K562 (cell line): Measurements from ENCODE around the gene TRMT2A. TPM values are rescaled to one million over a fixed set of nuclear protein-coding genes. Genes with fewer than 3 reads are reported as not detected.

Experiments
- ATAC-seq: fragments of 200-7000 bp; cut with Tn5 transposase; 3 replicates; pipeline ENCODE4 v1.9.1; 2020; ENCODE audit warnings: moderate library complexity
- BruUV-seq: library from RNA; stranded (reverse); fragments of 400-500 nt; replicated peaks from 2 replicates; lab custom pipeline; 2021; lab: Mats Ljungman, UMichigan
- CTCF ChIA-PET: fragments of 300-600 bp; formaldehyde crosslinking; extraction: SDS; loops from one replicate; lab custom pipeline; 2021; ENCODE audit warnings: low intra/inter-chr PET ratio; lab: Yijun Ruan, JAX
- POLR2A ChIA-PET: fragments of 300-600, 350-650 bp; sonication (Branson Sonifier 250); formaldehyde crosslinking; extraction: SDS; loops from one replicate; lab custom pipeline; 2021; ENCODE audit warnings: antibody characterized with exemption, inconsistent platforms; lab: Yijun Ruan, JAX
- DNase-seq, 4 experiments: peaks; one replicate each; pipeline versions ENCODE4 v3.0.0 to v3.0.0-alpha.2; 2011 to 2018; ENCODE audit warnings: low spot score in 3 of 4, mixed read lengths in 3 of 4; ENCODE audit errors: extremely low read depth in 1 of 4
- FAIRE-seq: peaks from 2 replicates; lab custom pipeline; 2011; peaks lifted over from hg19 to GRCh38; lab: Jason Lieb, UNC
- H2AFZ ChIP-seq: 2 replicates; pipeline ENCODE4 v1.6.0; 2011; ENCODE audit warnings: low read depth, low read length, control low read depth, inconsistent platforms
- H3K27ac ChIP-seq: fragments of 200-600 bp; 3 replicates; pipeline ENCODE4 v1.8.0; 2011; ENCODE audit warnings: low read depth, mild to moderate bottlenecking, control low read depth, inconsistent platforms, low read length, moderate library complexity, mixed read lengths; ENCODE audit errors: extremely low read depth
- H3K27me3 ChIP-seq, 2 experiments: fragments of 300-600 bp in 1 of 2; 2 replicates in 1 of 2; 3 replicates in 1 of 2; pipeline versions ENCODE4 v1.6.0 to v1.8.0; 2011; ENCODE audit warnings: inconsistent platforms in 2 of 2, low read length in 2 of 2, mild to moderate bottlenecking in 1 of 2, mixed read lengths in 1 of 2, moderate library complexity in 1 of 2; ENCODE audit not compliant: control insufficient read depth in 2 of 2, insufficient read depth in 2 of 2
- H3K36me3 ChIP-seq: fragments of 300-600 bp; 3 replicates; pipeline ENCODE4 v1.8.0; 2011; ENCODE audit warnings: mild to moderate bottlenecking, low read length, inconsistent platforms; ENCODE audit not compliant: control insufficient read depth, insufficient read depth
- H3K4me1 ChIP-seq, 2 experiments: fragments of 200-600 bp in 1 of 2; replicated peaks in 1 of 2; 2 replicates in 1 of 2; 3 replicates in 1 of 2; pipeline versions ENCODE4 v1.5.1 to v1.8.0; 2011; ENCODE audit warnings: inconsistent platforms in 2 of 2, low read length in 2 of 2, mild to moderate bottlenecking in 1 of 2, mixed read lengths in 1 of 2, moderate library complexity in 1 of 2; ENCODE audit not compliant: control insufficient read depth in 2 of 2, insufficient read depth in 2 of 2
- H3K4me2 ChIP-seq: 2 replicates; pipeline ENCODE4 v1.6.1; 2011; ENCODE audit warnings: low read length, control low read depth, inconsistent platforms, mixed read lengths; ENCODE audit not compliant: insufficient read depth
- H3K4me3 ChIP-seq: fragments of 200-600 bp; sonication (generic), shearing (Covaris generic); 2 replicates; pipeline ENCODE4 v1.5.1; 2016; ENCODE audit warnings: control low read depth, inconsistent platforms
- H3K79me2 ChIP-seq: fragments of 200-600 bp; 3 replicates; pipeline ENCODE4 v1.8.0; 2011; ENCODE audit warnings: low read length, inconsistent platforms; ENCODE audit not compliant: control insufficient read depth, insufficient read depth
- H3K9ac ChIP-seq, 2 experiments: 2 replicates each; pipeline versions ENCODE4 v1.6.0 to v1.6.1; 2011; ENCODE audit warnings: low read depth in 2 of 2, low read length in 2 of 2, control low read depth in 1 of 2, inconsistent platforms in 1 of 2, mild to moderate bottlenecking in 1 of 2, mixed read lengths in 1 of 2; ENCODE audit not compliant: insufficient read depth in 1 of 2
- H3K9me1 ChIP-seq: one replicate; pipeline ENCODE4 v1.6.0; 2011; ENCODE audit warnings: inconsistent platforms, mild to moderate bottlenecking, low read length, moderate library complexity; ENCODE audit not compliant: control insufficient read depth, insufficient read depth
- H3K9me3 ChIP-seq: replicated peaks from 2 replicates; pipeline ENCODE4 v1.5.1; 2011; ENCODE audit warnings: low read depth, low read length, inconsistent platforms; ENCODE audit not compliant: control insufficient read depth, insufficient read depth
- H4K20me1 ChIP-seq: replicated peaks from 2 replicates; pipeline ENCODE4 v1.6.1; 2011; ENCODE audit warnings: low read length, inconsistent platforms, mixed read lengths; ENCODE audit not compliant: control insufficient read depth, insufficient read depth
- GTF2E2 ChIP-seq: fragments of 200-800 bp; sonication (Bioruptor generic); IDR thresholded peaks from 2 replicates; pipeline ENCODE4 v1.6.1; 2016; ENCODE audit warnings: missing genetic modification characterization, missing compliant biosample characterization
- HEY1 ChIP-seq: fragments of 250-450 bp; sonication (Bioruptor Pico); IDR thresholded peaks from 2 replicates; pipeline ENCODE4 v1.5.0; 2020; ENCODE audit warnings: mild to moderate bottlenecking, moderate library complexity, borderline replicate concordance
- RBFOX2 ChIP-seq: fragments of 200-400 bp; formaldehyde crosslinking; IDR thresholded peaks from 2 replicates; pipeline ENCODE4 v1.6.1; 2017; ENCODE audit warnings: low read depth, mild to moderate bottlenecking, low read length, moderate library complexity
- SRF ChIP-seq, 2 experiments: fragments of 250-450, 450-650 bp in 1 of 2; sonication (Bioruptor Pico) in 1 of 2; sonication (generic) in 1 of 2; formaldehyde crosslinking; IDR thresholded peaks; 2 replicates each; pipeline versions ENCODE4 v1.5.0 to v1.5.1; 2020 to 2022; ENCODE audit warnings: mild to moderate bottlenecking in 1 of 2, missing genetic modification reagents in 1 of 2
- ZFP30 ChIP-seq: fragments of 250-450 bp; sonication (Bioruptor Pico); IDR thresholded peaks from 2 replicates; pipeline ENCODE4 v1.8.0; 2022; ENCODE audit warnings: moderate library complexity, mild to moderate bottlenecking, inconsistent platforms, borderline replicate concordance
- ZNF280A ChIP-seq: fragments of 450-650 bp; IDR thresholded peaks from 2 replicates; pipeline ENCODE4 v1.6.1; 2018; ENCODE audit warnings: mild to moderate bottlenecking, low read depth; ENCODE audit not compliant: partially characterized antibody
- ZNF75A ChIP-seq: fragments of 450-650 bp; formaldehyde crosslinking; IDR thresholded peaks from 2 replicates; pipeline ENCODE4 v1.4.0; 2020; ENCODE audit warnings: mild to moderate bottlenecking
- WGBS: fragments of 100-300 bp; shearing (Covaris generic); methylation state at CpG from one replicate; pipeline ENCODE4 v1.1.6; 2016; ENCODE audit warnings: low coverage, mixed read lengths; ENCODE audit not compliant: insufficient coverage; ENCODE audit errors: missing lambda C conversion rate; 5-methylcytosine and 5-hydroxymethylcytosine counted together
- in situ Hi-C: fragments of 300-500 bp; cut with MboI; formaldehyde crosslinking; loops from 4 replicates; pipeline ENCODE4 v1.15.0; 2018; ENCODE audit warnings: inconsistent platforms, mixed read lengths
- intact Hi-C: fragments of 100-400 bp; cut with micrococcal nuclease; formaldehyde crosslinking; loops from 2 replicates; pipeline ENCODE4 v1.14.2; 2022
- polyA plus RNA-seq, 8 experiments: library from polyadenylated mRNA; depleted of rRNA in 4 of 8; stranded (reverse) in 5 of 8; unstranded in 3 of 8; fragments of >200 nt; fragmentation: Nextera tagmentation in 2 of 8; fragmentation: Illumina TruSeq in 1 of 8; extraction: Ambion mirVana in 2 of 8; extraction: Trizol in 1 of 8; gene quantifications; 2 replicates each; pipeline versions ENCODE4 v1.2.1 to v1.2.3, GENCODE V29; 2011 to 2014; ENCODE audit warnings: inconsistent platforms in 1 of 8, missing spikeins in 1 of 8
- total RNA-seq, 7 experiments: library from RNA; depleted of rRNA in 6 of 7; stranded (reverse); fragments of >200 nt in 6 of 7; fragmentation: Illumina TruSeq in 2 of 7; extraction: Trizol in 2 of 7; gene quantifications; 2 replicates each; pipeline versions ENCODE4 v1.2.1 to v1.2.3, GENCODE V29; 2011 to 2021; ENCODE audit warnings: low replicate concordance in 1 of 7
- TF ChIP-seq, protein P1 (sequence below), 3 experiments: fragments of 200-800 bp in 1 of 3; fragments of 250-450 bp in 1 of 3; fragments of 450-650 bp in 1 of 3; sonication (Bioruptor Pico) in 1 of 3; sonication (Bioruptor generic) in 1 of 3; formaldehyde crosslinking in 1 of 3; IDR thresholded peaks; 2 replicates each; pipeline versions ENCODE4 v1.6.1 to v1.8.0; 2016 to 2022; ENCODE audit warnings: mild to moderate bottlenecking in 2 of 3, missing genetic modification characterization in 2 of 3, missing compliant biosample characterization in 1 of 3, moderate library complexity in 1 of 3
- TF ChIP-seq, protein P2 (sequence below): IDR thresholded peaks from 3 replicates; pipeline ENCODE4 v1.6.1; 2011; ENCODE audit warnings: borderline replicate concordance, mild to moderate bottlenecking, moderate library complexity; ENCODE audit not compliant: insufficient read length; ENCODE audit errors: extremely low read depth
- TF ChIP-seq, protein P3 (sequence below): fragments of 250-450 bp; sonication (Bioruptor Pico); IDR thresholded peaks from 2 replicates; pipeline ENCODE4 v1.9.0; 2021; ENCODE audit warnings: mild to moderate bottlenecking

TRMT2A gene
- total and polyA plus RNA-seq, 9 of the 15 experiments (the other 6 are each of a cell fraction or from before 2014, with no cell fraction given): 1.6 to 265 (median 140) TPM

DNA sequence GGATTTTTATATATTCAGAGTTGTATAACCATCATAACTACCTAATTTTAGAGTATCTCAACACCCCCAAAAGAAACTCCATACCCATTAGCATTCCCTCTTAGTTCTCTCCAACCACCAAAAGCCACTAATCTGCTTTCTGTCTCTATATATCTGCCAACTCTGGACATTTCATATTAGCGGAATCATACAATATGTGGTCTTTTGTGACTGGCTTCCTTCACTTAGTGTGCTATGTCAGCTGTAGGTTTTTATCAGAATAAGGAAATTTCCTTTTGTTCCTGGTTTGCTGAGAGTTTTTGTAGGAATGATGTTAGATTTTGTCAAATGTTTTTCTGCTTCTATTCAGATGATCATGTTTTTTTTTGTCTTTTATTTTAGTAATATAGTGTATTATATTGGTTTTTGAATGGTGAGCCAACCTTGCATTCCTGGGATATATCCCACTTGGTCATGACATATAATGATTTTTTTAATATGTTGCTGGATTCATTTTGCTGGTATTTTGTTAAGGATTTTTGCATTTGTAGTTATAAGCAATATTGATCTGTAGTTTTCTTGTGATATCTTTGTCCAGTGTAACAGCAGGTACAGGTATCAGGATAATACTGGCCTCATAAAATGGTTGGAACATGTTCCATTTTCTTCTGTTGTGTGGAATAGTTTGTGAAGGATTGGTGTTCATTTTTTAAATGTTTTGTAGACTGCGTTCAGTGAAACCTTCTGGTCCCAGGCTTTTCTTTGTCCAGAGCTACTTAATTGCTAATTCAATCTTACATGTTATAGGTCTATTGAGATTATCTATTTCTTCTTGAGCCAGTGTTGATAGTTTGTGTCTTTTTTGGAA lies 20.2 kb downstream of the TRMT2A start:
- H2AFZ ChIP-seq: no peak overlapping the region
- H3K9ac ChIP-seq: no peak overlapping the region
- BruUV-seq: no TSS peak
- H4K20me1 ChIP-seq: peaks cover 8% of the 10 kb centered on the region; the same call in 1 of the 2 replicates
- intact Hi-C loops: no loop called here
- CTCF ChIA-PET: interaction anchor here (0.6 kb wide), 1 partner anchor 15 kb away, joined by 5 read pairs; no protein-coding TSS in a partner anchor
- peaks cover 96% of the 10 kb centered on the region for H3K36me3 ChIP-seq
- H3K4me3 ChIP-seq: no peak overlapping the region
- no peak overlapping the region for H3K27ac ChIP-seq
- no peak for ATAC-seq
- DNase-seq: no peak
- H3K4me1 ChIP-seq: peaks cover 0 to 4% of the 10 kb centered on the region in 2 experiments; a peak in 1 of 5 replicates
- H3K27me3 ChIP-seq: no peaks in the 10 kb centered on the region
- no peak for FAIRE-seq
- in situ Hi-C loops: no loop called here
- POLR2A ChIA-PET: interaction anchor here (1.0 to 19.4 kb wide), 7 partner anchors 14 to 109 kb away, joined by 3 to 513 read pairs (median 3); partner anchors contain the start of genes DGCR8, RANBP1 and TRMT2A
- H3K9me3 ChIP-seq: no peaks in the 10 kb centered on the region; the same call in 1 of the 2 replicates
- no peak overlapping the region for H3K4me2 ChIP-seq
- peaks cover 65% of the 10 kb centered on the region for H3K79me2 ChIP-seq
- H3K9me1 ChIP-seq: no peaks in the 10 kb centered on the region
- WGBS: 99% methylated on average over 2 of the region's 2 CpGs
- TF ChIP-seq ZFP30 (CRISPR knock-in tag) (peak; percentile 17; the same call in 1 of the 2 replicates), SRF (CRISPR knock-in tag; IDR thresholded peaks at IDR 0.05) (0 out of 4 replicates have a peak, but pooled peaks of 1 of the 2 experiments have one; percentile 39), GTF2E2 (tag) (peak; percentile 77; the same call in 1 of the 2 replicates), HEY1 (no peak), ZNF75A (no peak), ZNF280A (peak; percentile 42), RBFOX2 (0 out of 2 replicates have a peak, but pooled peaks have one; percentile 19)
- TF ChIP-seq, protein P1, sequence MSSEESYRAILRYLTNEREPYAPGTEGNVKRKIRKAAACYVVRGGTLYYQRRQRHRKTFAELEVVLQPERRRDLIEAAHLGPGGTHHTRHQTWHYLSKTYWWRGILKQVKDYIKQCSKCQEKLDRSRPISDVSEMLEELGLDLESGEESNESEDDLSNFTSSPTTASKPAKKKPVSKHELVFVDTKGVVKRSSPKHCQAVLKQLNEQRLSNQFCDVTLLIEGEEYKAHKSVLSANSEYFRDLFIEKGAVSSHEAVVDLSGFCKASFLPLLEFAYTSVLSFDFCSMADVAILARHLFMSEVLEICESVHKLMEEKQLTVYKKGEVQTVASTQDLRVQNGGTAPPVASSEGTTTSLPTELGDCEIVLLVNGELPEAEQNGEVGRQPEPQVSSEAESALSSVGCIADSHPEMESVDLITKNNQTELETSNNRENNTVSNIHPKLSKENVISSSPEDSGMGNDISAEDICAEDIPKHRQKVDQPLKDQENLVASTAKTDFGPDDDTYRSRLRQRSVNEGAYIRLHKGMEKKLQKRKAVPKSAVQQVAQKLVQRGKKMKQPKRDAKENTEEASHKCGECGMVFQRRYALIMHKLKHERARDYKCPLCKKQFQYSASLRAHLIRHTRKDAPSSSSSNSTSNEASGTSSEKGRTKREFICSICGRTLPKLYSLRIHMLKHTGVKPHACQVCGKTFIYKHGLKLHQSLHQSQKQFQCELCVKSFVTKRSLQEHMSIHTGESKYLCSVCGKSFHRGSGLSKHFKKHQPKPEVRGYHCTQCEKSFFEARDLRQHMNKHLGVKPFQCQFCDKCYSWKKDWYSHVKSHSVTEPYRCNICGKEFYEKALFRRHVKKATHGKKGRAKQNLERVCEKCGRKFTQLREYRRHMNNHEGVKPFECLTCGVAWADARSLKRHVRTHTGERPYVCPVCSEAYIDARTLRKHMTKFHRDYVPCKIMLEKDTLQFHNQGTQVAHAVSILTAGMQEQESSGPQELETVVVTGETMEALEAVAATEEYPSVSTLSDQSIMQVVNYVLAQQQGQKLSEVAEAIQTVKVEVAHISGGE (CRISPR knock-in tag; IDR thresholded peaks at IDR 0.05): no peak
- TF ChIP-seq, protein P2, sequence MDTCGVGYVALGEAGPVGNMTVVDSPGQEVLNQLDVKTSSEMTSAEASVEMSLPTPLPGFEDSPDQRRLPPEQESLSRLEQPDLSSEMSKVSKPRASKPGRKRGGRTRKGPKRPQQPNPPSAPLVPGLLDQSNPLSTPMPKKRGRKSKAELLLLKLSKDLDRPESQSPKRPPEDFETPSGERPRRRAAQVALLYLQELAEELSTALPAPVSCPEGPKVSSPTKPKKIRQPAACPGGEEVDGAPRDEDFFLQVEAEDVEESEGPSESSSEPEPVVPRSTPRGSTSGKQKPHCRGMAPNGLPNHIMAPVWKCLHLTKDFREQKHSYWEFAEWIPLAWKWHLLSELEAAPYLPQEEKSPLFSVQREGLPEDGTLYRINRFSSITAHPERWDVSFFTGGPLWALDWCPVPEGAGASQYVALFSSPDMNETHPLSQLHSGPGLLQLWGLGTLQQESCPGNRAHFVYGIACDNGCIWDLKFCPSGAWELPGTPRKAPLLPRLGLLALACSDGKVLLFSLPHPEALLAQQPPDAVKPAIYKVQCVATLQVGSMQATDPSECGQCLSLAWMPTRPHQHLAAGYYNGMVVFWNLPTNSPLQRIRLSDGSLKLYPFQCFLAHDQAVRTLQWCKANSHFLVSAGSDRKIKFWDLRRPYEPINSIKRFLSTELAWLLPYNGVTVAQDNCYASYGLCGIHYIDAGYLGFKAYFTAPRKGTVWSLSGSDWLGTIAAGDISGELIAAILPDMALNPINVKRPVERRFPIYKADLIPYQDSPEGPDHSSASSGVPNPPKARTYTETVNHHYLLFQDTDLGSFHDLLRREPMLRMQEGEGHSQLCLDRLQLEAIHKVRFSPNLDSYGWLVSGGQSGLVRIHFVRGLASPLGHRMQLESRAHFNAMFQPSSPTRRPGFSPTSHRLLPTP: no peak
- TF ChIP-seq, protein P3, sequence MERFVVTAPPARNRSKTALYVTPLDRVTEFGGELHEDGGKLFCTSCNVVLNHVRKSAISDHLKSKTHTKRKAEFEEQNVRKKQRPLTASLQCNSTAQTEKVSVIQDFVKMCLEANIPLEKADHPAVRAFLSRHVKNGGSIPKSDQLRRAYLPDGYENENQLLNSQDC: 0 out of 2 replicates have a peak, but pooled peaks have one; percentile 60
